Endothelial cell of umbilical vein (primary cell): ENCODE data around the gene SMARCC2. TPM values are rescaled to one million over a fixed set of nuclear protein-coding genes. Genes with fewer than 3 reads are reported as not detected.

Source experiments
- BruUV-seq: library from RNA; stranded (reverse); fragments of 400-500 nt; replicated peaks from 2 replicates; lab custom pipeline; 2021; lab: Mats Ljungman, UMichigan
- CTCF ChIA-PET: fragments of 300-600, 350-600 bp; sonication (Branson Sonifier 250); formaldehyde crosslinking; loops from one replicate; lab custom pipeline; 2021; ENCODE audit warnings: antibody characterized with exemption, inconsistent platforms; lab: Charles Lee
- POLR2A ChIA-PET: fragments of 300-600, 350-600 bp; sonication (Branson Sonifier 250); formaldehyde crosslinking; loops from one replicate; lab custom pipeline; 2021; ENCODE audit warnings: antibody characterized with exemption, inconsistent platforms; lab: Charles Lee
- DNase-seq: peaks from one replicate; pipeline ENCODE4 v3.0.0-alpha.2; 2011; ENCODE audit warnings: low read depth, low spot score
- FAIRE-seq: peaks from 2 replicates; lab custom pipeline; 2011; peaks lifted over from hg19 to GRCh38; lab: Jason Lieb, UNC
- H2AFZ ChIP-seq: 2 replicates; pipeline ENCODE4 v1.6.0; 2012; ENCODE audit warnings: low read depth, low read length, control low read depth, inconsistent platforms
- H3K27ac ChIP-seq: 2 replicates; pipeline ENCODE4 v1.5.1; 2011; ENCODE audit warnings: low read depth, mild to moderate bottlenecking, control low read depth, low read length, moderate library complexity; ENCODE audit not compliant: insufficient read depth
- H3K27me3 ChIP-seq, 2 experiments: 2 replicates each; pipeline versions ENCODE4 v1.6.0 to v1.6.1; 2011; ENCODE audit warnings: low read length in 2 of 2, mixed read lengths in 1 of 2; ENCODE audit not compliant: control insufficient read depth in 2 of 2, insufficient read depth in 2 of 2
- H3K36me3 ChIP-seq, 2 experiments: 2 replicates in 1 of 2; 3 replicates in 1 of 2; pipeline ENCODE4 v1.5.1; 2011; ENCODE audit warnings: low read length in 2 of 2, mild to moderate bottlenecking in 1 of 2, moderate library complexity in 1 of 2; ENCODE audit not compliant: control insufficient read depth in 2 of 2, insufficient read depth in 2 of 2; ENCODE audit errors: extremely low read depth in 1 of 2
- H3K4me1 ChIP-seq: 3 replicates; pipeline ENCODE4 v1.5.1; 2011; ENCODE audit warnings: mild to moderate bottlenecking, low read length; ENCODE audit not compliant: control insufficient read depth, insufficient read depth; ENCODE audit errors: extremely low read depth
- H3K4me2 ChIP-seq: 2 replicates; pipeline ENCODE4 v1.6.1; 2011; ENCODE audit warnings: low read length, control low read depth, mixed read lengths; ENCODE audit not compliant: insufficient read depth
- H3K4me3 ChIP-seq, 3 experiments: fragments of 200-600 bp in 1 of 3; sonication (generic), shearing (Covaris generic) in 1 of 3; replicated peaks in 1 of 3; 2 replicates each; pipeline ENCODE4 v1.5.1; 2011 to 2016; ENCODE audit warnings: control low read depth in 3 of 3, low read length in 3 of 3, mild to moderate bottlenecking in 2 of 3, inconsistent platforms in 1 of 3, low read depth in 1 of 3, moderate library complexity in 1 of 3; ENCODE audit not compliant: insufficient read depth in 1 of 3
- H3K79me2 ChIP-seq: 2 replicates; pipeline ENCODE4 v1.6.0; 2012; ENCODE audit warnings: low read length, inconsistent platforms; ENCODE audit not compliant: control insufficient read depth, insufficient read depth
- H3K9ac ChIP-seq: replicated peaks from 2 replicates; pipeline ENCODE3; 2011; ENCODE audit warnings: low read length, control low read depth; ENCODE audit not compliant: insufficient read depth; ENCODE audit errors: extremely low read depth
- H3K9me1 ChIP-seq: replicated peaks from 3 replicates; pipeline ENCODE4 v1.6.0; 2011; ENCODE audit warnings: mild to moderate bottlenecking, low read length; ENCODE audit not compliant: control insufficient read depth, insufficient read depth; ENCODE audit errors: extremely low read depth
- H3K9me3 ChIP-seq: replicated peaks from 2 replicates; pipeline ENCODE4 v1.5.1; 2012; ENCODE audit warnings: low read length, inconsistent platforms; ENCODE audit not compliant: control insufficient read depth, insufficient read depth
- H4K20me1 ChIP-seq: replicated peaks from 2 replicates; pipeline ENCODE3; 2011; ENCODE audit warnings: mild to moderate bottlenecking, low read length; ENCODE audit not compliant: control insufficient read depth, insufficient read depth; ENCODE audit errors: extremely low read depth
- EZH2 ChIP-seq: IDR thresholded peaks from 2 replicates; pipeline ENCODE4 v1.6.1; 2012; ENCODE audit warnings: borderline replicate concordance, low read depth, mild to moderate bottlenecking, moderate library complexity, low read length, inconsistent platforms; ENCODE audit not compliant: severe bottlenecking
- FOS ChIP-seq: IDR thresholded peaks from 2 replicates; pipeline ENCODE4 v1.6.1; 2011; ENCODE audit warnings: mild to moderate bottlenecking, low read length, moderate library complexity, borderline replicate concordance; ENCODE audit not compliant: insufficient read depth
- GATA2 ChIP-seq: IDR thresholded peaks from 2 replicates; pipeline ENCODE4 v1.7.0; 2011; ENCODE audit warnings: low read depth, mild to moderate bottlenecking, moderate library complexity, mixed read lengths, low read length; ENCODE audit not compliant: insufficient read length, insufficient read depth
- JUN ChIP-seq: IDR thresholded peaks from 2 replicates; pipeline ENCODE4 v1.6.1; 2011; ENCODE audit warnings: borderline replicate concordance, low read depth; ENCODE audit not compliant: insufficient read length, insufficient read depth
- MAX ChIP-seq: IDR thresholded peaks from 2 replicates; pipeline ENCODE4 v1.6.1; 2011; ENCODE audit not compliant: insufficient read depth, insufficient read length
- MYC ChIP-seq: IDR thresholded peaks from one replicate; pipeline ENCODE4 v1.6.1; 2011; ENCODE audit warnings: mild to moderate bottlenecking, low read depth, low read length
- POLR2A ChIP-seq: IDR thresholded peaks from 2 replicates; pipeline ENCODE4 v1.6.1; 2012; ENCODE audit warnings: low read depth, mild to moderate bottlenecking, control low read depth, low read length
- POLR2AphosphoS5 ChIP-seq: IDR thresholded peaks from 2 replicates; pipeline ENCODE4 v1.6.1; 2012; ENCODE audit warnings: low read depth, mild to moderate bottlenecking, control low read depth, low read length, moderate library complexity; ENCODE audit not compliant: insufficient read depth
- dilution Hi-C: fragments of 300-500 bp; cut with MboI; formaldehyde crosslinking; loops from one replicate; pipeline ENCODE4 v1.15.0; 2019; ENCODE audit warnings: low sequenced_read_pairs; ENCODE audit not compliant: extremely low pct_ligation_motif_present
- intact Hi-C: fragments of 100-400 bp; cut with micrococcal nuclease; formaldehyde crosslinking; loops from one replicate; pipeline ENCODE4 v1.10.0; 2022
- polyA plus RNA-seq, 4 experiments: library from polyadenylated mRNA; depleted of rRNA in 3 of 4; stranded (reverse) in 3 of 4; unstranded in 1 of 4; fragments of >200 nt; gene quantifications; 2 replicates each; pipeline versions ENCODE4 v1.2.1 to v1.2.3, GENCODE V29; 2011 to 2012; ENCODE audit warnings: missing spikeins in 1 of 4
- total RNA-seq: library from RNA; stranded (reverse); gene quantifications from 2 replicates; pipeline ENCODE4 v1.2.3, GENCODE V29; 2021
- TF ChIP-seq, protein P1 (sequence below), 2 donors: IDR thresholded peaks; 1 replicate in 1 of 2; 2 replicates in 1 of 2; pipeline ENCODE4 v1.5.1; 2011; ENCODE audit warnings: low read length in 2 of 2, mild to moderate bottlenecking in 2 of 2, moderate library complexity in 2 of 2, control low read depth in 1 of 2, inconsistent platforms in 1 of 2, low read depth in 1 of 2; ENCODE audit not compliant: insufficient read depth in 1 of 2; ENCODE audit errors: extremely low read depth in 1 of 2

Gene SMARCC2
- total and polyA plus RNA-seq, 2 donors (not counting 3 experiments of a cell fraction or from before 2014, with no cell fraction given) = 51.9 to 121 TPM

- intact Hi-C loops (no loop called here), dilution Hi-C loops (no loop called here)
- H2AFZ ChIP-seq = no peak overlapping the region
- ChIA-PET POLR2A (interaction anchor here (1.3 kb wide), 1 partner anchor 68 kb away, joined by 4 read pairs; no protein-coding TSS in a partner anchor), CTCF (interaction anchor here (4.3 kb wide), 1 partner anchor 66 kb away, joined by 236 read pairs; the partner anchor contains the start of genes RPL41 and ZC3H10)
- no peak overlapping the region for H3K9ac ChIP-seq
- no peaks in the 10 kb centered on the region for H4K20me1 ChIP-seq
- peaks cover 20% of the 10 kb centered on the region for H3K4me1 ChIP-seq
- no peak overlapping the region for H3K4me2 ChIP-seq
- H3K9me1 ChIP-seq = no peaks in the 10 kb centered on the region
- FAIRE-seq (no peak), DNase-seq (no peak)
- no peaks in the 10 kb centered on the region for H3K27me3 ChIP-seq
- no peak overlapping the region for H3K4me3 ChIP-seq
- H3K9me3 ChIP-seq = no peaks in the 10 kb centered on the region
- H3K79me2 ChIP-seq = peaks cover 33% of the 10 kb centered on the region
- TF ChIP-seq, protein P1, sequence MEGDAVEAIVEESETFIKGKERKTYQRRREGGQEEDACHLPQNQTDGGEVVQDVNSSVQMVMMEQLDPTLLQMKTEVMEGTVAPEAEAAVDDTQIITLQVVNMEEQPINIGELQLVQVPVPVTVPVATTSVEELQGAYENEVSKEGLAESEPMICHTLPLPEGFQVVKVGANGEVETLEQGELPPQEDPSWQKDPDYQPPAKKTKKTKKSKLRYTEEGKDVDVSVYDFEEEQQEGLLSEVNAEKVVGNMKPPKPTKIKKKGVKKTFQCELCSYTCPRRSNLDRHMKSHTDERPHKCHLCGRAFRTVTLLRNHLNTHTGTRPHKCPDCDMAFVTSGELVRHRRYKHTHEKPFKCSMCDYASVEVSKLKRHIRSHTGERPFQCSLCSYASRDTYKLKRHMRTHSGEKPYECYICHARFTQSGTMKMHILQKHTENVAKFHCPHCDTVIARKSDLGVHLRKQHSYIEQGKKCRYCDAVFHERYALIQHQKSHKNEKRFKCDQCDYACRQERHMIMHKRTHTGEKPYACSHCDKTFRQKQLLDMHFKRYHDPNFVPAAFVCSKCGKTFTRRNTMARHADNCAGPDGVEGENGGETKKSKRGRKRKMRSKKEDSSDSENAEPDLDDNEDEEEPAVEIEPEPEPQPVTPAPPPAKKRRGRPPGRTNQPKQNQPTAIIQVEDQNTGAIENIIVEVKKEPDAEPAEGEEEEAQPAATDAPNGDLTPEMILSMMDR (IDR thresholded peaks at IDR 0.05; ENCODE audit: extremely low read depth in 1 of 2, insufficient read depth in 1 of 2, low read depth in 1 of 2, low read length in 2 of 2) = no peak
- TF ChIP-seq POLR2AphosphoS5 = no peak
- peaks cover 10 to 11% of the 10 kb centered on the region in 2 experiments for H3K36me3 ChIP-seq
- no TSS peak for BruUV-seq
- no peak overlapping the region for H3K27ac ChIP-seq
These were observed 2.3 kb downstream of the SMARCC2 start for GRCh38 chr12:56186957-56187356.

DNA sequence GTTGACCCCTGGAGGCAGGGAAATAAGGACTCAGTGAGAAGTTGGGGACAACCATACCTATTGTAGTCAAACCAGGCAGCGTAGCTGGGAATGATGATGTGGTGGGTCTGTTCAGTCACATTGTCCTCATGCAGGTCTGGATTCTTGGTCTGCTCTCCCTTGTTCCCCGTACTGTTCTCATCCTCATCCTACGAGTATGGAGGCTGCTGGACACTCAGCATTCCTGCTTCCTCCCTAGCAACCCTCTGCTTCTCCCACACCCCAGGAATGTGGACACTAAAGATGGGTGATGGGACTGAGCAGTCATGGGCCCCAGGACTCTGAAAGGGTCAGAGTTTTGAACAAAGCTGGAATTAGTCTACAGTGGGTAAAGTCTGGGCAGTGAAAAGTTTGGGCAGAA lies 10.9 kb downstream of the SMARCC2 start:
- FAIRE-seq = no peak
- Histone ChIP-seq H3K4me1 (no peaks in the 10 kb centered on the region), H3K27me3 (no peaks in the 10 kb centered on the region), H3K27ac (no peak overlapping the region), H3K9me1 (no peaks in the 10 kb centered on the region), H2AFZ (no peak overlapping the region), H3K4me2 (no peak overlapping the region), H3K9ac (no peak overlapping the region), H3K4me3 (no peak overlapping the region), H3K9me3 (no peaks in the 10 kb centered on the region), H3K36me3 (peaks cover 29 to 49% of the 10 kb centered on the region in 2 experiments), H3K79me2 (no peaks in the 10 kb centered on the region), H4K20me1 (no peaks in the 10 kb centered on the region)
- ChIA-PET POLR2A (no interaction called here), CTCF (interaction anchor here (3.2 kb wide), 1 partner anchor 11 kb away, joined by 15 read pairs; the partner anchor contains the start of gene SMARCC2)
- BruUV-seq = no TSS peak
- dilution Hi-C loops (no loop called here), intact Hi-C loops (no loop called here)
- TF ChIP-seq MAX = no peak
- TF ChIP-seq, protein P1 (IDR thresholded peaks at IDR 0.05; ENCODE audit: extremely low read depth in 1 of 2, insufficient read depth in 1 of 2, low read depth in 1 of 2, low read length in 2 of 2) = no peak
- no peak for TF ChIP-seq JUN
- no peak for TF ChIP-seq POLR2A
- no peak for TF ChIP-seq MYC
- no peak for TF ChIP-seq FOS
- no peak for TF ChIP-seq POLR2AphosphoS5
- no peak for TF ChIP-seq GATA2
- no peak for TF ChIP-seq EZH2
- DNase-seq = no peak
